EH (cell line): ENCODE results near the gene OSCAR.

Experiments
- DNase-seq: peaks from one replicate; pipeline ENCODE4 v3.0.0-alpha.2; 2015; ENCODE audit warnings: low read depth

The OSCAR gene

GRCh38 chr19:54094426-54095000 is 6.1 kb downstream of the OSCAR start:
- DNase-seq = no peak

DNA sequence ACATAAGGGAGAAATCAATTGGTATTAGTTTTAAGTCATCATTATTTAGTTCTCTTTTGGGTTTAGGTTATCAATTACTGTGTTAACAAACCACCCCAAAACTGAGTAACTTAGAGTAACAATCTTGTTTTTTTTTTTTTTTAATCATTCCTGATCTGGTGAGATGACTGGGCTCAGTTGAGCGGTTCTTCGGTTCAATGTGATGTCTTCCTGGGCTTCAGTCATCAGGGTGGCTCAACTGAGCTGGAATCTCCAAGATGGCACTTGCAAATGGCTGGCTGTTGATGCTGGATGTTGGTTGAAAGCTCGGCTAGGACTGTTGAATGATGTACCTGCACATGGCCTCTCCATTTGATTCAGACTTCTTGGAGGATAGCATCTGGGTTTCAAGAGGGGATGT is 16.2 kb downstream of the OSCAR start:
- DNase-seq = no peak

GRCh38 chr19:54081032-54081431 is 19.6 kb downstream of the OSCAR start, which contains the start of gene TARM1:
TARM1 (minus strand) TSS chr19:54081365; CDS start chr19:54081340, 25 bp downstream.
- no peak for DNase-seq

- DNase-seq = no peak
Observed at GRCh38 chr19:54077334-54077733, 23.3 kb downstream of the OSCAR start.

- no peak for DNase-seq
Observed at GRCh38 chr19:54074851-54075250, 25.8 kb downstream of the OSCAR start.

DNA sequence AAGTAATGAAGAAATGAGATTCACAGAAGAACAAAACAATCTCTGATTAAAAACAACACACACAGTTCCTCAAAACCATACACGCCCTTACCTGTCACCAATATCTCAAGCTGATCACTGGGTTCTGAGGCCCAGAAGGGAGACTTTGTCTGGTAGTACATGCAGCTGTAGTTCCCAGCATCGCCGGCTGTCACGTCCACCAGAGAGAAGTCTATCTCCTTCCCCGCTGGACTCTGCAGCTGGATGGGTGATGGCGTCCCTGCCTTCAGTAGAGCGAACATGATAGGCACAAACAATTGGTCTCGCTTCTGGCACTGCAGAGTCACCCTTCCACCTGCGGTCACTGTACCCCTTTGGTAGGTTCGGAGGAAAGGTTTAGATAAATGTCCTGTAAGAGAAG is 26.8 kb downstream of the OSCAR start:
- no peak for DNase-seq

DNA sequence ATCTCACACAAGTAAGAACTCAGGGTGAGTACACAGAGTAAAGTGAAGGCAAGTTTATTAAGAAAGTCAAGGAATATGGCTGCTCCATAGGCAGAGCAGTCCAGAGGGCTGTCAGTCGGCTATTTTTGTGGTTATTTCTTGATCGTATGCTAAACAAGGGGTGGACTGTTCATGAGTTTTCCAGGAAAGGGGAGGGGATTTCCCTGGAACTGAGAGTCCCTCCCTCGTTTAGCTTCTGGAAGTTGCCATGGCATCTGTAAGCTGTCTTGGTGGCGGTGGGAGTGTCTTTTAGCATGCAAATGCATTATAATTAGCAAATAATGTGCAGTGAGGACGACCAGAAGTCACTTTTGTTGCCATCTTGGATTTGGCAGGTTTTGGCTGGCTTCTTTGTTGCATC is 31.1 kb downstream of the OSCAR start:
- DNase-seq = no peak

DNA sequence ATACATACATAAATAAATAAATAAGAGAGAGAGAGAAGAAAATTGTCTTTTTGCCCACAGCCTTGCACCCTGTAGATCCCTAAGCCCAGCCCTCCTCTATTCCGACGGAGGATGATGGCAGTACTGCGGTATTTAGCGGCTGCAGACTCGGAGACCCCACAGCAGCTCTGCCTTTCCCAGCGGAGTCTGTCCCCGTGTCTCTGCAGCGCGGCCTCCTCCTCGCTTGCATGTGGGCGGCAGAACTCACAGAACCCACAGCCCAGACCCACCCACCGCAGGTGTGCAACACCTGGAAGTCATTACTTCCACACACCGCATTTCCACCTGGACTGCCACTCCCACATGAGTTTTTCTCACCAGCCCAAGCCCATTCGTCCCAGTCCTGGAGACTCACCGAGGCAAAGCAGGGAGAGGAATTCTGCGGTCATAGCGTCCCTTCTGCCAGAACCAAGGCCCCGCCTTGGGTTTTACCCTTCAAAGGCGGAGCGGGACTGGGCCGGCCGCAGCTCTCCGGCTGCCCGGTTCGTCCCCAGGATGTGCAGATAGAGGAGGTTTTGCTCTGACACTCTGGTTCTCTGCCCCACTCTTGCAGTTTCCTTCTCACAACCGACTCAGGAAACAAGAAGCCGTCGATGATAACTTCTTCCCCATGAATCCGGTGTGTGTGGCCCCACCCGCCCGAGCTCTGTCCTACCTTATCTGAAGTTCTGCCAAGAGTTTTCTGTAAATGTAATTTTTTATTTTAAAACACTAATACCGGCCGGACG is 37.1 kb downstream of the OSCAR start, which contains the start of gene VSTM1:
VSTM1 (minus strand) TSS at position 548 of the 767 bp plus-strand sequence; CDS start at position 428, 120 bp downstream.
- no peak for DNase-seq

GRCh38 chr19:54062643-54063042 is 38.0 kb downstream of the OSCAR start:
- DNase-seq = no peak

- DNase-seq = no peak
Observed at GRCh38 chr19:54047616-54048015, 53.0 kb downstream of the OSCAR start.

DNA sequence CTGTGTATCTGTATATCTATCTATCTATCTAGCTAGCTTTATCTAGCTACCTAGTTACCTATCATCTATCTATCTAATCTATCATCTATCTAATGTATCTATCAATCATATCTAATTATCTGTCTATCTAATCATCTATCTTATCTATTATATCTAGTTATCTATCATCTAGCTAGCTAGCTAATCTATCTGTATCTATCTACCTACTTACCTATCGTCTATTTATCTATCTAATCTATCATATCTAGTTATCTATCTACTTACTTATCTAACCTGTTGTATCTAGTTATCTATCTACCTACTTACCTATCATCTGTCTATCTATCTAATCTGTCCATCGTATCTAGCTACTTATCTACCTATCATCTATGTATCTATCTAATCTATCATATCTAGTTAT is 54.8 kb downstream of the OSCAR start:
- DNase-seq = no peak
